Right atrium auricular region (tissue), 2 donors: ENCODE data around the gene TRANK1. TPM values are rescaled to one million over a fixed set of nuclear protein-coding genes. Genes with fewer than 3 reads are reported as not detected.

ENCODE experiments used
- DNase-seq: peaks from one replicate; pipeline ENCODE4 v3.0.0-alpha.2; 2019; ENCODE audit warnings: low spot score
- H3K27ac ChIP-seq, 2 donors: fragments of 200-600 bp; sonication (generic); 1 replicate in 1 of 2; 2 replicates in 1 of 2; pipeline ENCODE4 v1.5.1; 2016 to 2019
- H3K27me3 ChIP-seq, 2 donors: fragments of 200-600 bp; sonication (generic); one replicate each; pipeline versions ENCODE4 v1.5.1 to v1.6.0; 2017 to 2019
- H3K36me3 ChIP-seq: fragments of 200-600 bp; sonication (generic); one replicate; pipeline ENCODE4 v1.5.1; 2016
- H3K4me1 ChIP-seq, 2 donors: fragments of 200-600 bp; sonication (generic); one replicate each; pipeline versions ENCODE4 v1.5.1 to v1.6.0; 2017 to 2019
- H3K4me3 ChIP-seq, 2 donors: fragments of 200-600 bp; sonication (generic); 1 replicate in 1 of 2; 2 replicates in 1 of 2; pipeline ENCODE4 v1.5.1; 2017 to 2019; ENCODE audit warnings: mild to moderate bottlenecking in 1 of 2, moderate library complexity in 1 of 2
- H3K9me3 ChIP-seq, 2 donors: fragments of 200-600 bp; sonication (generic); one replicate each; pipeline ENCODE4 v1.5.1; 2019
- total RNA-seq, 2 donors: library from RNA; depleted of rRNA; stranded (reverse); fragments of >200 nt; gene quantifications; one replicate each; pipeline ENCODE4 v1.1.0, GENCODE V29; 2016
- TF ChIP-seq, protein P1 (sequence below), 2 donors: fragments of 200-600 bp; sonication (generic); IDR thresholded peaks; one replicate each; pipeline ENCODE4 v1.5.1; 2019; ENCODE audit warnings: antibody characterized with exemption in 2 of 2

TRANK1 gene
- total RNA-seq, 2 donors from 2014 or later: 5.7 to 10.3 TPM

DNA sequence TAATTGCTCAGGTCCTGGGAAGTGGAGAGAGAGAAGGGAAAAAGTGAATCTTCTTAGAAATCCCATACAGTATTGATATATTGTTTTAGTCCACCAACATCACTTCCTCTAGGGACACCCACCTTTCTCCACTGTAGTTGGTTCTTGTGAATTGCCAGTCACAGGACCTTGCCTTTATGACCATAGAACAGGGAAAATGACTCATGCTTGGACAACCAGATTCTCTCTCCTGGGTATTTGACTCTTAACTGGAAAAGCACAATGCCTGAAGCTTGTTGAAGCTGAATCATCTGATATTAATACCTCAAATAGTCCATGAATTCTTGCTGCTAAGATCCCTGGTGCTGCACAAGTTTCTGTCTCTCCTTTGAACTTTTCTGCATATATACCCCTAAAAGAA lies 148.0 kb downstream of the TRANK1 start:
- Histone ChIP-seq H3K4me1 (no peaks in the 10 kb centered on the region), H3K36me3 (no peaks in the 10 kb centered on the region), H3K4me3 (no peak overlapping the region), H3K27me3 (no peaks in the 10 kb centered on the region), H3K27ac (no peak overlapping the region), H3K9me3 (no peaks in the 10 kb centered on the region)
- no peak for DNase-seq
- TF ChIP-seq, protein P1, sequence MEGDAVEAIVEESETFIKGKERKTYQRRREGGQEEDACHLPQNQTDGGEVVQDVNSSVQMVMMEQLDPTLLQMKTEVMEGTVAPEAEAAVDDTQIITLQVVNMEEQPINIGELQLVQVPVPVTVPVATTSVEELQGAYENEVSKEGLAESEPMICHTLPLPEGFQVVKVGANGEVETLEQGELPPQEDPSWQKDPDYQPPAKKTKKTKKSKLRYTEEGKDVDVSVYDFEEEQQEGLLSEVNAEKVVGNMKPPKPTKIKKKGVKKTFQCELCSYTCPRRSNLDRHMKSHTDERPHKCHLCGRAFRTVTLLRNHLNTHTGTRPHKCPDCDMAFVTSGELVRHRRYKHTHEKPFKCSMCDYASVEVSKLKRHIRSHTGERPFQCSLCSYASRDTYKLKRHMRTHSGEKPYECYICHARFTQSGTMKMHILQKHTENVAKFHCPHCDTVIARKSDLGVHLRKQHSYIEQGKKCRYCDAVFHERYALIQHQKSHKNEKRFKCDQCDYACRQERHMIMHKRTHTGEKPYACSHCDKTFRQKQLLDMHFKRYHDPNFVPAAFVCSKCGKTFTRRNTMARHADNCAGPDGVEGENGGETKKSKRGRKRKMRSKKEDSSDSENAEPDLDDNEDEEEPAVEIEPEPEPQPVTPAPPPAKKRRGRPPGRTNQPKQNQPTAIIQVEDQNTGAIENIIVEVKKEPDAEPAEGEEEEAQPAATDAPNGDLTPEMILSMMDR (IDR thresholded peaks at IDR 0.05): no peak

DNA sequence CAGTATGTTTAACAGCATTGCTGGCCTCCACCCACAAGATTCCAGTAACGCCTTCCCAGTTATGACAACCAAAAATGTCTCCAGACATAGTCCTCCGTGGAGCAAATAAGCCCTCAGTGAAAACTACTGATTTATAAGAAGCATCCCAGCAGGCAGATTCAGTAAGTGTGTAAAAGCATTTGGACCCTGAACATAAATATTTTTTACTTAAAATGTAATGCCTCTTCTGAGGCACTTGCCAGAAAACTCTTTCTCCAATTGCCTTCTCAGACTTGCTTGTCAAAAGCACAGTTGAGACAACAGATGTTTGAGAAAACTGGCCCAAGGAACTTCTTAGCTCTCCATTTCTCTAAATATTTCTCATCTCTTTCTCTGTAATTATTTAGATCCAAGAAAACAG lies 148.7 kb downstream of the TRANK1 start:
- no peak overlapping the region for H3K4me3 ChIP-seq
- TF ChIP-seq, protein P1 (IDR thresholded peaks at IDR 0.05): no peak
- no peaks in the 10 kb centered on the region for H3K9me3 ChIP-seq
- H3K36me3 ChIP-seq: no peaks in the 10 kb centered on the region
- H3K4me1 ChIP-seq: no peaks in the 10 kb centered on the region
- H3K27me3 ChIP-seq: no peaks in the 10 kb centered on the region
- no peak for DNase-seq
- H3K27ac ChIP-seq: no peak overlapping the region

DNA sequence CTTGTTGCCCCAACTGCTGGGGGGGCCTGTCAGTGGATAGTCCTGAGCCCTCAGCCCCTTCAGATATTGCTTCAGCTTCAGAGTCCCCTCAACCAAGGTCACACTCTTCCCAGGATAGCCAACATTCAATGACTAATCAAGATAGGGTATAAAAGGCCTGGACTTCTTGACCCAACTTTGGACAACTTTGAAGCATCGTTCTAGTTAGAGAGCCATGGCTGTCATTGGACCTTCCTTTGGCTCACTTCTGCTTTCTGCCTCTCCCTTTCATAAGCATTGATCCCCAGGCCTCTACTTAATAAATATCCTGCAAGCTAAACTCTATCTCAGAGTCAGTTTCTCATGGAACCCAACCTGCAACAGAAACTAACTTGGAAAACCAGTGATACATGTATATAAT lies 149.2 kb downstream of the TRANK1 start:
- DNase-seq: no peak
- no peaks in the 10 kb centered on the region for H3K4me1 ChIP-seq
- H3K27me3 ChIP-seq: no peaks in the 10 kb centered on the region
- H3K27ac ChIP-seq: no peak overlapping the region
- no peaks in the 10 kb centered on the region for H3K36me3 ChIP-seq
- H3K4me3 ChIP-seq: no peak overlapping the region
- TF ChIP-seq, protein P1 (IDR thresholded peaks at IDR 0.05): no peak
- H3K9me3 ChIP-seq: no peaks in the 10 kb centered on the region

DNA sequence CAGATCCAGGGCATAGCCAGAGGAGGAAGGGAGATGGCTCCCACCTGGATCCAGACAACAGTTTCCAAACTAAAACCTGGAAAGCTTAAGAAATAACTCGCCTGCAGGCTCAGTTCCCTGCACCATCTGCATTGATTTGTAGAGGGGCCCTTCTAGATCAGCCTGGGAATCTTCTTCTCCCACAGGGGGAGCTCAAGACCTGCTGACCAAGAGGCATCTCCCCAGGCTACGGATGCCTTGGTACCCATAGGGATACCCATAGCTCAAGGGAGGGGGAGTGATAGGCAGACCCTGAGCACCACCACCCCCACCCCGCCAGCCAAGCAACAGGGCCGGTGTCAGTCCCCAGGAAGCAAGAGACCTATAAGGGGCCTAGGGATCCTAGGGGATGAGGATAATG lies 152.5 kb downstream of the TRANK1 start:
- no peaks in the 10 kb centered on the region for H3K36me3 ChIP-seq
- TF ChIP-seq, protein P1 (IDR thresholded peaks at IDR 0.05): peak in 1 of 2 donors; percentile 45
- H3K27ac ChIP-seq: no peak overlapping the region
- H3K9me3 ChIP-seq: no peaks in the 10 kb centered on the region
- no peaks in the 10 kb centered on the region for H3K27me3 ChIP-seq
- H3K4me1 ChIP-seq: no peaks in the 10 kb centered on the region
- H3K4me3 ChIP-seq: no peak overlapping the region
- DNase-seq: no peak

DNA sequence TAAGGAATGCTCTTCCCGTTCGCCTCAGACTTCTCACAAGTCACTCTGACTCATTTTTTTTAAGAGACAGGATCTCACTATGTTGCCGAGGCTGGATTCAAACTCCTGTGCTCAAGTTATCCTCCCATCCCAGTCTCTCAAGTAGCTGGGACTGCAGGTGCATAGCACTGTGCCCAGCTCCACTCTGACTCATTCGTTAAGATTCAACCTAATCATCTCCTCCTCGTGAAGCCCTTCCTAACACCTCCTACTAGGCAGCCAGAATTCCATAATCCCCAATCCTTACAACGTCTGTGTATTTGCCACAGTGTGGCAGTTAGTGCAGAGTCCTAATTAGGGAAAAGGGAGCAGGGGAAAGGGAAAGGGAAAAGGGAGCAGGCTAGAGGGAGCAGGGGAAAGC lies 154.1 kb downstream of the TRANK1 start:
- Histone ChIP-seq H3K4me3 (no peak overlapping the region), H3K4me1 (no peaks in the 10 kb centered on the region), H3K9me3 (no peaks in the 10 kb centered on the region), H3K27ac (no peak overlapping the region), H3K27me3 (no peaks in the 10 kb centered on the region), H3K36me3 (no peaks in the 10 kb centered on the region)
- TF ChIP-seq, protein P1 (IDR thresholded peaks at IDR 0.05): no peak
- DNase-seq: no peak
